ENCODE data around the gene EPHA6.
"Not testable (repeated sequence)": the region's sequence is repeated elsewhere in the genome, so short reads cannot be mapped to it uniquely, and the experiment has no call there.

EPHA6 gene

GRCh38 chr3:96852849-96853248, 38.5 kb downstream of the EPHA6 start:
- H3K36me3 Mint-ChIP-seq, result no peaks in the 10 kb centered on the region
- ATAC-seq (replicated peaks), result no peak
- peaks cover 0 to 9% of the 10 kb centered on the region in 2 donors for H3K9me3 Mint-ChIP-seq
- no peaks in the 10 kb centered on the region for H3K4me1 Mint-ChIP-seq
- H3K4me3 Mint-ChIP-seq, result no peak overlapping the region
- no peak for DNase-seq
- no peak overlapping the region for H3K27ac Mint-ChIP-seq
- H3K27me3 Mint-ChIP-seq, result no peaks in the 10 kb centered on the region

- no peak overlapping the region for H3K4me3 Mint-ChIP-seq
- no peaks in the 10 kb centered on the region for H3K9me3 Mint-ChIP-seq
- no peak overlapping the region for H3K27ac Mint-ChIP-seq
- no peaks in the 10 kb centered on the region for H3K36me3 Mint-ChIP-seq
- no peaks in the 10 kb centered on the region for H3K27me3 Mint-ChIP-seq
- no peak for DNase-seq
- no peaks in the 10 kb centered on the region for H3K4me1 Mint-ChIP-seq
- no peak for ATAC-seq (replicated peaks)
Measured at GRCh38 chr3:96860882-96861281, 46.5 kb downstream of the EPHA6 start.

GRCh38 chr3:96863129-96863740, 48.8 kb downstream of the EPHA6 start:
- DNase-seq, result no peak
- peak; percentile 41 to 55 for ATAC-seq (replicated peaks)
- Mint-ChIP-seq H3K27ac (no peak overlapping the region), H3K27me3 (no peaks in the 10 kb centered on the region), H3K9me3 (no peaks in the 10 kb centered on the region), H3K4me3 (no peak overlapping the region), H3K36me3 (no peaks in the 10 kb centered on the region), H3K4me1 (no peaks in the 10 kb centered on the region)

- no peak for DNase-seq
- H3K4me1 Mint-ChIP-seq, result no peaks in the 10 kb centered on the region
- no peaks in the 10 kb centered on the region for H3K36me3 Mint-ChIP-seq
- ATAC-seq (replicated peaks), result no peak
- no peak overlapping the region for H3K4me3 Mint-ChIP-seq
- H3K9me3 Mint-ChIP-seq, result no peaks in the 10 kb centered on the region
- H3K27me3 Mint-ChIP-seq, result no peaks in the 10 kb centered on the region
- H3K27ac Mint-ChIP-seq, result no peak overlapping the region
Measured at GRCh38 chr3:96865605-96866004, 51.2 kb downstream of the EPHA6 start.

- Mint-ChIP-seq H3K36me3 (no peaks in the 10 kb centered on the region), H3K27ac (no peak overlapping the region), H3K4me3 (no peak overlapping the region), H3K27me3 (no peaks in the 10 kb centered on the region), H3K9me3 (no peaks in the 10 kb centered on the region), H3K4me1 (no peaks in the 10 kb centered on the region)
- ATAC-seq (replicated peaks), result no peak
- no peak for DNase-seq
Measured at GRCh38 chr3:96869316-96869715, 54.9 kb downstream of the EPHA6 start.

GRCh38 chr3:96877510-96877909, 63.1 kb downstream of the EPHA6 start:
- H3K36me3 Mint-ChIP-seq, result no peaks in the 10 kb centered on the region
- ATAC-seq (replicated peaks) (no peak), DNase-seq (no peak)
- peaks cover 4 to 10% of the 10 kb centered on the region in 2 donors for H3K9me3 Mint-ChIP-seq
- no peaks in the 10 kb centered on the region for H3K4me1 Mint-ChIP-seq
- no peak overlapping the region for H3K4me3 Mint-ChIP-seq
- no peaks in the 10 kb centered on the region for H3K27me3 Mint-ChIP-seq
- H3K27ac Mint-ChIP-seq, result no peak overlapping the region

- ATAC-seq (replicated peaks), result no peak
- Mint-ChIP-seq H3K27ac (no peak overlapping the region), H3K4me3 (no peak overlapping the region), H3K9me3 (peaks cover 5 to 6% of the 10 kb centered on the region in 2 donors), H3K4me1 (no peaks in the 10 kb centered on the region), H3K27me3 (no peaks in the 10 kb centered on the region), H3K36me3 (no peaks in the 10 kb centered on the region)
- no peak for DNase-seq
Measured at GRCh38 chr3:96900031-96900430, 85.6 kb downstream of the EPHA6 start.

GRCh38 chr3:96900566-96900965, 86.2 kb downstream of the EPHA6 start:
- Mint-ChIP-seq H3K27me3 (no peaks in the 10 kb centered on the region), H3K9me3 (peaks cover 5 to 6% of the 10 kb centered on the region in 2 donors), H3K4me3 (no peak overlapping the region), H3K27ac (no peak overlapping the region), H3K36me3 (no peaks in the 10 kb centered on the region), H3K4me1 (no peaks in the 10 kb centered on the region)
- no peak for ATAC-seq (replicated peaks)
- DNase-seq, result no peak

GRCh38 chr3:96915445-96915844, 101.1 kb downstream of the EPHA6 start:
- no peak for DNase-seq
- Mint-ChIP-seq H3K4me1 (no peaks in the 10 kb centered on the region), H3K27me3 (no peaks in the 10 kb centered on the region), H3K36me3 (no peaks in the 10 kb centered on the region), H3K27ac (no peak overlapping the region), H3K4me3 (no peak overlapping the region), H3K9me3 (no peaks in the 10 kb centered on the region)
- no peak for ATAC-seq (replicated peaks)

GRCh38 chr3:96931119-96931862, 116.9 kb downstream of the EPHA6 start:
- no peak for DNase-seq
- Mint-ChIP-seq H3K36me3 (no peaks in the 10 kb centered on the region), H3K27me3 (no peaks in the 10 kb centered on the region), H3K4me3 (no peak overlapping the region), H3K27ac (no peak overlapping the region), H3K4me1 (no peaks in the 10 kb centered on the region), H3K9me3 (peaks cover 18 to 29% of the 10 kb centered on the region in 2 donors)
- no peak for ATAC-seq (replicated peaks)

- H3K36me3 Mint-ChIP-seq; H3K27ac Mint-ChIP-seq; ATAC-seq (replicated peaks); DNase-seq; H3K4me1 Mint-ChIP-seq; H3K4me3 Mint-ChIP-seq; H3K27me3 Mint-ChIP-seq: not testable (repeated sequence)
- peaks cover 8 to 17% of the 10 kb centered on the region in 2 donors for H3K9me3 Mint-ChIP-seq
Measured at GRCh38 chr3:96942131-96942530, 127.7 kb downstream of the EPHA6 start.

- H3K27ac Mint-ChIP-seq, result no peak overlapping the region
- no peaks in the 10 kb centered on the region for H3K36me3 Mint-ChIP-seq
- peaks cover 0 to 2% of the 10 kb centered on the region in 2 donors for H3K9me3 Mint-ChIP-seq
- ATAC-seq (replicated peaks), result no peak
- no peaks in the 10 kb centered on the region for H3K27me3 Mint-ChIP-seq
- DNase-seq, result no peak
- H3K4me1 Mint-ChIP-seq, result no peaks in the 10 kb centered on the region
- no peak overlapping the region for H3K4me3 Mint-ChIP-seq
Measured at GRCh38 chr3:96958856-96959255, 144.5 kb downstream of the EPHA6 start.

GRCh38 chr3:96959474-96959873, 145.1 kb downstream of the EPHA6 start:
- no peak for ATAC-seq (replicated peaks)

GRCh38 chr3:96959901-96960641, 145.7 kb downstream of the EPHA6 start:
- Mint-ChIP-seq H3K4me3 (no peak overlapping the region), H3K4me1 (no peaks in the 10 kb centered on the region), H3K9me3 (no peaks in the 10 kb centered on the region), H3K27me3 (no peaks in the 10 kb centered on the region), H3K36me3 (no peaks in the 10 kb centered on the region), H3K27ac (no peak overlapping the region)
- ATAC-seq (replicated peaks) (no peak), DNase-seq (no peak)

More at GRCh38 chr3:96959474-96959873, 145.1 kb downstream of the EPHA6 start:
- H3K9me3 Mint-ChIP-seq, result no peaks in the 10 kb centered on the region
- H3K4me1 Mint-ChIP-seq, result no peaks in the 10 kb centered on the region
- no peaks in the 10 kb centered on the region for H3K36me3 Mint-ChIP-seq
- H3K27ac Mint-ChIP-seq, result no peak overlapping the region
- H3K27me3 Mint-ChIP-seq, result no peaks in the 10 kb centered on the region
- no peak overlapping the region for H3K4me3 Mint-ChIP-seq
- no peak for DNase-seq
